ENCODE results near the gene CFL2. TPM values are rescaled to one million over a fixed set of nuclear protein-coding genes. Genes with fewer than 3 reads are reported as not detected.

Gene CFL2
- total and polyA plus RNA-seq, 2 of the 13 experiments (the other 11 are each of a cell fraction or from before 2014, with no cell fraction given) = 114 to 158 TPM

DNA sequence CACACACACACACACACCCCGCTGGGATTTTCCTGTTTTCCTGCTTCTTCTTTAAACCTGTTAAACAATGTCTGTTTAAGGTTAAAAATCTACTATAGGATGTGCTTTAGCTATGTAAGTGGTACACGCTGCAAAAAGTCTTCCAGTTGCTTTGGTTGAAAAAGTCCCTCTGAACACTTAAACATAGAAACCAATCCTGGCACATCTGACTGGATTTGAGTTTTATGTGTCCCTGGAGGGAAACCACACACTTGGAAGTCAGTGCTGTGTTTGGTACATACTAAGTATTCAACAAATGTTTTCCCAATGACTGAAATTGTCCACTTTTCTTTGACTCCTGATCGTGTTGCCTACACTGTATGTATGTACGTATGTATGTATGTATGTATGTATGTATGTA, 22.0 kb downstream of the CFL2 start (continued):
- TF ChIP-seq ZNF557 (CRISPR knock-in tag; IDR thresholded peaks at IDR 0.05) (no peak), SRF (IDR thresholded peaks at IDR 0.05; ENCODE audit: low read depth, low read length) (no peak), ZNF441 (CRISPR knock-in tag; IDR thresholded peaks at IDR 0.05; ENCODE audit: borderline replicate concordance) (no peak), SALL2 (CRISPR knock-in tag; IDR thresholded peaks at IDR 0.05) (no peak), SP5 (CRISPR knock-in tag; IDR thresholded peaks at IDR 0.05; ENCODE audit: borderline replicate concordance, low read depth) (no peak), ZNF772 (CRISPR knock-in tag; IDR thresholded peaks at IDR 0.05) (peak; percentile 11; the same call in 1 of the 2 replicates), PRPF4 (IDR thresholded peaks at IDR 0.05; ENCODE audit: low read depth, low read length, poor library complexity, severe bottlenecking) (no peak), GATAD1 (CRISPR knock-in tag; IDR thresholded peaks at IDR 0.05) (0 out of 2 replicates have a peak, but pooled peaks have one; percentile 6)
- TF ChIP-seq, protein P1, sequence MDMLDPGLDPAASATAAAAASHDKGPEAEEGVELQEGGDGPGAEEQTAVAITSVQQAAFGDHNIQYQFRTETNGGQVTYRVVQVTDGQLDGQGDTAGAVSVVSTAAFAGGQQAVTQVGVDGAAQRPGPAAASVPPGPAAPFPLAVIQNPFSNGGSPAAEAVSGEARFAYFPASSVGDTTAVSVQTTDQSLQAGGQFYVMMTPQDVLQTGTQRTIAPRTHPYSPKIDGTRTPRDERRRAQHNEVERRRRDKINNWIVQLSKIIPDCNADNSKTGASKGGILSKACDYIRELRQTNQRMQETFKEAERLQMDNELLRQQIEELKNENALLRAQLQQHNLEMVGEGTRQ (IDR thresholded peaks at IDR 0.05; ENCODE audit: low read depth, low read length) = no peak
- TF ChIP-seq, protein P1 (CRISPR knock-in tag; IDR thresholded peaks at IDR 0.05; ENCODE audit: borderline replicate concordance) = no peak

DNA sequence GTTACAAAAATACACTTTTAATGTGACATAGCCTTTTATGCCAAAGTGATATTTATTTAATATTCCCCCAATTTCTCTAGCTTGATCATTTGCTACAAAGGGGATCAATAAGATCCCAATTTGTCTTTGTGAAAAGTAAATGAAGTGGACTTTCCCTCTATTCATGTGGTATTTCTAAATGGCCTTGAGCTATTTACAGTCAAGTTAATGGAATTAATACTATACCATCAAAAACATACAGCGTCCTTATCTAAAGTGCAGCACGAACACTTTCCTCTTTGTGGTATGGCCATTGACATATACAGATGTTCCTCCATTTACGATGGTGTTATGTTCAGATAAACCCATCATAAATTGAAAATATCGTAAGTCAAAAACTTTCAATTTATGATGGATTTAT, 23.2 kb downstream of the CFL2 start:
- CTCF ChIA-PET (ENCODE audit: low intra/inter-chr PET ratio, low total read pairs) = interaction anchor here (1.1 kb wide), 1 partner anchor 32 kb away, joined by 3 read pairs; no protein-coding TSS in a partner anchor
- FAIRE-seq = no peak
- Histone ChIP-seq H3K79me2 (ENCODE audit: insufficient read depth, low read length) (no peaks in the 10 kb centered on the region), H3K9ac (ENCODE audit: insufficient read depth, low read depth, low read length) (no peak overlapping the region), H3K4me1 (ENCODE audit: insufficient read depth, low read length) (peaks cover 84% of the 10 kb centered on the region), H4K20me1 (ENCODE audit: insufficient read depth, low read length) (no peaks in the 10 kb centered on the region), H3K4me2 (ENCODE audit: low read depth, low read length) (peak overlapping the region; percentile 7; the same call in 1 of the 2 replicates), H2AFZ (ENCODE audit: low read length) (no peak overlapping the region), H3K27ac (ENCODE audit: extremely low read length, insufficient read depth, low read length) (no peak overlapping the region), H3K9me3 (ENCODE audit: low read length) (no peaks in the 10 kb centered on the region), H3K27me3 (ENCODE audit: control insufficient read depth in 1 of 2, insufficient read depth in 2 of 2, low read length in 2 of 2) (no peaks in the 10 kb centered on the region), H3K4me3 (replicated peaks in 1 of 3; ENCODE audit: insufficient read depth in 1 of 3, low read depth in 2 of 3, low read length in 3 of 3) (no peak overlapping the region), H3K36me3 (replicated peaks in 1 of 2; ENCODE audit: control insufficient read depth in 1 of 2, insufficient read depth in 2 of 2, low read length in 2 of 2) (no peaks in the 10 kb centered on the region)
- 28% methylated on average over 4 of the region's 4 CpGs for WGBS (ENCODE audit: low lambda C conversion rate)
- DNase-seq (ENCODE audit: low spot score) = no peak
- no peak for ATAC-seq
- BruUV-seq (replicated peaks) = no TSS peak
- intact Hi-C loops (cut with micrococcal nuclease; ENCODE audit: unreplicated experiment) = no loop called here
- in situ Hi-C loops (cut with HindIII; ENCODE audit: extremely low pct_ligation_motif_present, low pct_unique_long_range_greater_than_20kb) = no loop called here
- POLR2A ChIA-PET = interaction anchor here (0.9 to 6.1 kb wide), 2 partner anchors 18 to 23 kb away, joined by 4 to 61 read pairs; partner anchors contain the start of gene CFL2
- TF ChIP-seq PHF8 (CRISPR knock-in tag; IDR thresholded peaks at IDR 0.05) = no peak
- TF ChIP-seq ZNF703 (CRISPR knock-in tag; IDR thresholded peaks at IDR 0.05; ENCODE audit: borderline replicate concordance) = 0 out of 2 replicates have a peak, but pooled peaks have one; percentile 2
- TF ChIP-seq, protein P2, sequence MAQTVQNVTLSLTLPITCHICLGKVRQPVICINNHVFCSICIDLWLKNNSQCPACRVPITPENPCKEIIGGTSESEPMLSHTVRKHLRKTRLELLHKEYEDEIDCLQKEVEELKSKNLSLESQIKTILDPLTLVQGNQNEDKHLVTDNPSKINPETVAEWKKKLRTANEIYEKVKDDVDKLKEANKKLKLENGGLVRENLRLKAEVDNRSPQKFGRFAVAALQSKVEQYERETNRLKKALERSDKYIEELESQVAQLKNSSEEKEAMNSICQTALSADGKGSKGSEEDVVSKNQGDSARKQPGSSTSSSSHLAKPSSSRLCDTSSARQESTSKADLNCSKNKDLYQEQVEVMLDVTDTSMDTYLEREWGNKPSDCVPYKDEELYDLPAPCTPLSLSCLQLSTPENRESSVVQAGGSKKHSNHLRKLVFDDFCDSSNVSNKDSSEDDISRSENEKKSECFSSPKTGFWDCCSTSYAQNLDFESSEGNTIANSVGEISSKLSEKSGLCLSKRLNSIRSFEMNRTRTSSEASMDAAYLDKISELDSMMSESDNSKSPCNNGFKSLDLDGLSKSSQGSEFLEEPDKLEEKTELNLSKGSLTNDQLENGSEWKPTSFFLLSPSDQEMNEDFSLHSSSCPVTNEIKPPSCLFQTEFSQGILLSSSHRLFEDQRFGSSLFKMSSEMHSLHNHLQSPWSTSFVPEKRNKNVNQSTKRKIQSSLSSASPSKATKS (CRISPR knock-in tag; IDR thresholded peaks at IDR 0.05) = no peak
- TF ChIP-seq CREM (IDR thresholded peaks at IDR 0.05) = peak; percentile 41; the same call in 1 of the 2 replicates
- TF ChIP-seq CREM (CRISPR knock-in tag; IDR thresholded peaks at IDR 0.05) = no peak
- peak; percentile 22; the same call in 1 of the 2 replicates for TF ChIP-seq RXRB (CRISPR knock-in tag; IDR thresholded peaks at IDR 0.05; ENCODE audit: borderline replicate concordance)
- peak; percentile 73 for TF ChIP-seq TCF7 (IDR thresholded peaks at IDR 0.05; ENCODE audit: low read depth)
- no peak for TF ChIP-seq ZSCAN25 (CRISPR knock-in tag; IDR thresholded peaks at IDR 0.05)
- peak in 1 of 2 experiments; percentile 45; a peak in 1 of 4 replicates for TF ChIP-seq EP300 (IDR thresholded peaks at IDR 0.05; ENCODE audit: low read depth in 2 of 2, low read length in 2 of 2)
- no peak for TF ChIP-seq EP300 (CRISPR knock-in tag; IDR thresholded peaks at IDR 0.05; ENCODE audit: borderline replicate concordance)
- TF ChIP-seq, protein P3, sequence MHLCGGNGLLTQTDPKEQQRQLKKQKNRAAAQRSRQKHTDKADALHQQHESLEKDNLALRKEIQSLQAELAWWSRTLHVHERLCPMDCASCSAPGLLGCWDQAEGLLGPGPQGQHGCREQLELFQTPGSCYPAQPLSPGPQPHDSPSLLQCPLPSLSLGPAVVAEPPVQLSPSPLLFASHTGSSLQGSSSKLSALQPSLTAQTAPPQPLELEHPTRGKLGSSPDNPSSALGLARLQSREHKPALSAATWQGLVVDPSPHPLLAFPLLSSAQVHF (CRISPR knock-in tag; IDR thresholded peaks at IDR 0.05) = no peak

Data from HepG2 (cell line).